ENCODE measurements around the gene PIGW.
"Not testable (repeated sequence)": the region's sequence is repeated elsewhere in the genome, so short reads cannot be mapped to it uniquely, and the experiment has no call there.

Gene PIGW

GRCh38 chr17:36498560-36499300 lies 36.1 kb upstream of the PIGW start:
- no peaks in the 10 kb centered on the region for H3K9me3 ChIP-seq (ENCODE audit: control insufficient read depth, low read length)
- no peak for DNase-seq (ENCODE audit: low read depth)
- no peaks in the 10 kb centered on the region for H3K27me3 ChIP-seq (replicated peaks; ENCODE audit: control insufficient read depth, insufficient read depth, low read length)
- H3K4me3 ChIP-seq (ENCODE audit: low read length), result no peak overlapping the region
- H3K36me3 ChIP-seq (ENCODE audit: control insufficient read depth, insufficient read depth, low read length, severe bottlenecking), result peaks cover 77% of the 10 kb centered on the region
- H3K9ac ChIP-seq (ENCODE audit: low read length), result no peak overlapping the region
- H3K4me1 ChIP-seq (ENCODE audit: control insufficient read depth, insufficient read depth, low read length), result peaks cover 20% of the 10 kb centered on the region

GRCh38 chr17:36500745-36501225 lies 34.0 kb upstream of the PIGW start:
- Histone ChIP-seq H3K9me3 (ENCODE audit: control insufficient read depth, low read length) (no peaks in the 10 kb centered on the region), H3K9ac (ENCODE audit: low read length) (no peak overlapping the region), H3K27me3 (replicated peaks; ENCODE audit: control insufficient read depth, insufficient read depth, low read length) (no peaks in the 10 kb centered on the region), H3K36me3 (ENCODE audit: control insufficient read depth, insufficient read depth, low read length, severe bottlenecking) (peaks cover 76% of the 10 kb centered on the region), H3K4me3 (ENCODE audit: low read length) (no peak overlapping the region), H3K4me1 (ENCODE audit: control insufficient read depth, insufficient read depth, low read length) (peaks cover 20% of the 10 kb centered on the region)
- DNase-seq (ENCODE audit: low read depth), result no peak

- Histone ChIP-seq H3K36me3 (ENCODE audit: control insufficient read depth, insufficient read depth, low read length, severe bottlenecking) (peaks cover 75% of the 10 kb centered on the region), H3K4me1 (ENCODE audit: control insufficient read depth, insufficient read depth, low read length) (peaks cover 16% of the 10 kb centered on the region), H3K27me3 (replicated peaks; ENCODE audit: control insufficient read depth, insufficient read depth, low read length) (no peaks in the 10 kb centered on the region), H3K9ac (ENCODE audit: low read length) (no peak overlapping the region), H3K9me3 (ENCODE audit: control insufficient read depth, low read length) (no peaks in the 10 kb centered on the region), H3K4me3 (ENCODE audit: low read length) (no peak overlapping the region)
- no peak for DNase-seq (ENCODE audit: low read depth)
Measured at GRCh38 chr17:36501351-36501750, 33.4 kb upstream of the PIGW start.

DNA sequence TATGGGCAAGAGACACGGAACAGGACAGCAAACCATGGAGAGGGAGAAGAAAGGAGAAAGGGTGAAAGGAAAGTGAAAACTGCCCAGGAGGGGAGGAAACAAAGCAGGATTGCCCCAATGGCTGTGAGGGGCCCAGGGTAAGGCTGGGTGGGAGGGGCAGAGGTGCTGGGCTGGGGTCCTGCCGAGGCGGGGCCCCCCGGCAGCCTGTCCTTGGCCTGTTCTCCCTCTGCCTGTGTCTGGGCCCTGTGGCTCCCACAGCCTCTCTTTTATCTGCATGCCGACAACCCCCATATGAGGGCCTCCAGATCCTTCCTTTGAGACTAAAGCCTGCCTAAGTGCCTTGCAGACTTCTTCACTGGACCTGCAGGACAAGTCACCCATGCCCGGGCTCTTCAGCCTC lies 32.8 kb upstream of the PIGW start:
- no peak overlapping the region for H3K4me3 ChIP-seq (ENCODE audit: low read length)
- H3K27me3 ChIP-seq (replicated peaks; ENCODE audit: control insufficient read depth, insufficient read depth, low read length), result no peaks in the 10 kb centered on the region
- no peak for DNase-seq (ENCODE audit: low read depth)
- H3K4me1 ChIP-seq (ENCODE audit: control insufficient read depth, insufficient read depth, low read length), result peaks cover 11% of the 10 kb centered on the region
- no peaks in the 10 kb centered on the region for H3K9me3 ChIP-seq (ENCODE audit: control insufficient read depth, low read length)
- H3K9ac ChIP-seq (ENCODE audit: low read length), result no peak overlapping the region
- H3K36me3 ChIP-seq (ENCODE audit: control insufficient read depth, insufficient read depth, low read length, severe bottlenecking), result peaks cover 70% of the 10 kb centered on the region

DNA sequence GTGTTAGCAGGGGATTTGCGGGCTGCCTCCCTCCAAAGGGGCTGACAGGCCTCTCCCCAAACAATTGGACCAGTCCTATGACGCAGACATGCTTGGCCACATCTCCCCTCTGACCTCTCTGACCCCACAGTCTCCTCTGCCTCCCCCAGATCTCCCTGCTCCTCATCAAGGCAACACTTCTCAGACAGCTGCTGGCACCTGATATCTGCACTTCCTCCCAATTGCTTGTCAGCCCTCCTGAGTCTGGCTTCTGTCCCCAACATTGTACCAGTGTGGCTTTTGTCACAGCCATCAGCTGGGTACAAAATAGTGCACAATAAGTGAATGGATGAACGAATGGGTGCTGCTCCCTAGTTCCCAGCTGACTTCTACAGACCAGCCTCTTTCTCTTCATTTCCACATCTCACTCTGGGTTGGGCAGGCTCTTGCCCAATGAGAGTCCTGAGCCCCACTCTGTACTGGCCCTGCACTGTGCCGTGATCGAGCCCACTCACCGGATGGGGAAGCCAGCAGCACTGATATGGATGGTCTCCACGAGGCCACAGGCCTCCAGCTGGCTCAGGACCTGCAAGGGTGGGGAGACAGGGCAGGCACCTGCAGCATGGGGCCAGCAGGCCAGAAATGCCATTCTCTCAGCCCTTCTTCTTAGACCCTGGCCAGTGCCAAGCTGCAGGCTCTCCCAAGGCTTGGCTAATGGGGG lies 31.2 kb upstream of the PIGW start:
- Histone ChIP-seq H3K27me3 (replicated peaks; ENCODE audit: control insufficient read depth, insufficient read depth, low read length) (no peaks in the 10 kb centered on the region), H3K4me3 (ENCODE audit: low read length) (no peak overlapping the region), H3K9me3 (ENCODE audit: control insufficient read depth, low read length) (no peaks in the 10 kb centered on the region), H3K4me1 (ENCODE audit: control insufficient read depth, insufficient read depth, low read length) (peaks cover 6% of the 10 kb centered on the region), H3K9ac (ENCODE audit: low read length) (no peak overlapping the region), H3K36me3 (ENCODE audit: control insufficient read depth, insufficient read depth, low read length, severe bottlenecking) (peaks cover 69% of the 10 kb centered on the region)
- DNase-seq (ENCODE audit: low read depth), result no peak

GRCh38 chr17:36504156-36504545 lies 30.6 kb upstream of the PIGW start:
- peaks cover 4% of the 10 kb centered on the region for H3K4me1 ChIP-seq (ENCODE audit: control insufficient read depth, insufficient read depth, low read length)
- peaks cover 67% of the 10 kb centered on the region for H3K36me3 ChIP-seq (ENCODE audit: control insufficient read depth, insufficient read depth, low read length, severe bottlenecking)
- no peak overlapping the region for H3K9ac ChIP-seq (ENCODE audit: low read length)
- no peak overlapping the region for H3K4me3 ChIP-seq (ENCODE audit: low read length)
- no peaks in the 10 kb centered on the region for H3K9me3 ChIP-seq (ENCODE audit: control insufficient read depth, low read length)
- H3K27me3 ChIP-seq (replicated peaks; ENCODE audit: control insufficient read depth, insufficient read depth, low read length), result no peaks in the 10 kb centered on the region
- DNase-seq (ENCODE audit: low read depth), result no peak

GRCh38 chr17:36505171-36505570 lies 29.6 kb upstream of the PIGW start:
- no peak for DNase-seq (ENCODE audit: low read depth)
- Histone ChIP-seq H3K4me1 (ENCODE audit: control insufficient read depth, insufficient read depth, low read length) (no peaks in the 10 kb centered on the region), H3K9me3 (ENCODE audit: control insufficient read depth, low read length) (no peaks in the 10 kb centered on the region), H3K9ac (ENCODE audit: low read length) (no peak overlapping the region), H3K4me3 (ENCODE audit: low read length) (no peak overlapping the region), H3K36me3 (ENCODE audit: control insufficient read depth, insufficient read depth, low read length, severe bottlenecking) (peaks cover 64% of the 10 kb centered on the region), H3K27me3 (replicated peaks; ENCODE audit: control insufficient read depth, insufficient read depth, low read length) (no peaks in the 10 kb centered on the region)

- DNase-seq (ENCODE audit: low read depth), result no peak
- H3K4me3 ChIP-seq (ENCODE audit: low read length), result no peak overlapping the region
- H3K9ac ChIP-seq (ENCODE audit: low read length), result no peak overlapping the region
- peaks cover 58% of the 10 kb centered on the region for H3K36me3 ChIP-seq (ENCODE audit: control insufficient read depth, insufficient read depth, low read length, severe bottlenecking)
- H3K27me3 ChIP-seq (replicated peaks; ENCODE audit: control insufficient read depth, insufficient read depth, low read length), result no peaks in the 10 kb centered on the region
- H3K9me3 ChIP-seq (ENCODE audit: control insufficient read depth, low read length), result no peaks in the 10 kb centered on the region
- H3K4me1 ChIP-seq (ENCODE audit: control insufficient read depth, insufficient read depth, low read length), result no peaks in the 10 kb centered on the region
Measured at GRCh38 chr17:36506249-36506826, 28.4 kb upstream of the PIGW start.

- no peak for DNase-seq (ENCODE audit: low read depth)
- Histone ChIP-seq H3K9ac (ENCODE audit: low read length) (no peak overlapping the region), H3K27me3 (replicated peaks; ENCODE audit: control insufficient read depth, insufficient read depth, low read length) (no peaks in the 10 kb centered on the region), H3K4me1 (ENCODE audit: control insufficient read depth, insufficient read depth, low read length) (no peaks in the 10 kb centered on the region), H3K9me3 (ENCODE audit: control insufficient read depth, low read length) (no peaks in the 10 kb centered on the region), H3K4me3 (ENCODE audit: low read length) (no peak overlapping the region), H3K36me3 (ENCODE audit: control insufficient read depth, insufficient read depth, low read length, severe bottlenecking) (peaks cover 58% of the 10 kb centered on the region)
Measured at GRCh38 chr17:36506831-36507230, 28.0 kb upstream of the PIGW start.

- peaks cover 58% of the 10 kb centered on the region for H3K36me3 ChIP-seq (ENCODE audit: control insufficient read depth, insufficient read depth, low read length, severe bottlenecking)
Measured at GRCh38 chr17:36507266-36507665, 27.5 kb upstream of the PIGW start.

DNA sequence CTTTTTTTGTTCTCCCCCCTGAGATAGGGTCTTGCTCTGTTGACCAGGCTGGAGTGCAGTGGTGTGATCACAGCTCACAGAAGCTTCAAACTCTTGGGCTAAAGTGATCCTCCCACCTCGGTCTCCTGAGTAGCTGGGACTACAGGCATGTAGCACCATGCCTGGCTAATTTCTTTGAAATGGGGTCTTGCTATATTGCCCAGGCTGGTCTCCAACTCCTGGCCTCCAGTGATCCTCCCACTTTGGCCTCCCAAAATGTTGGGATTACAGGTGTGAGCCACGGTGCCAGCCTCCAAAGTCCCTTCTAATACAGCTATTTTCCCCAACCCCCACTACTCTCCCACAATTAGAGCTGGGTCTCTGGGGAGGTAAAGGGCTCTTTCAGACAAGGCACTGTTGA lies 26.3 kb upstream of the PIGW start:
- H3K9ac ChIP-seq (ENCODE audit: low read length); DNase-seq (ENCODE audit: low read depth): not testable (repeated sequence)
- H3K36me3 ChIP-seq (ENCODE audit: control insufficient read depth, insufficient read depth, low read length, severe bottlenecking), result peaks cover 48% of the 10 kb centered on the region

More at GRCh38 chr17:36507266-36507665, 27.5 kb upstream of the PIGW start:
- Histone ChIP-seq H3K27me3 (replicated peaks; ENCODE audit: control insufficient read depth, insufficient read depth, low read length) (no peaks in the 10 kb centered on the region), H3K4me3 (ENCODE audit: low read length) (no peak overlapping the region), H3K9ac (ENCODE audit: low read length) (no peak overlapping the region), H3K9me3 (ENCODE audit: control insufficient read depth, low read length) (no peaks in the 10 kb centered on the region), H3K4me1 (ENCODE audit: control insufficient read depth, insufficient read depth, low read length) (no peaks in the 10 kb centered on the region)
- DNase-seq (ENCODE audit: low read depth), result no peak

More for the DNA sequence above, 26.3 kb upstream of the PIGW start:
- H3K4me1 ChIP-seq (ENCODE audit: control insufficient read depth, insufficient read depth, low read length); H3K9me3 ChIP-seq (ENCODE audit: control insufficient read depth, low read length); H3K4me3 ChIP-seq (ENCODE audit: low read length); H3K27me3 ChIP-seq (replicated peaks; ENCODE audit: control insufficient read depth, insufficient read depth, low read length): not testable (repeated sequence)

Data from adipocyte (in vitro differentiated cells).